Right lobe of liver (tissue), 6 donors: ENCODE results near the gene UAP1L1. TPM values are rescaled to one million over a fixed set of nuclear protein-coding genes. Genes with fewer than 3 reads are reported as not detected.

Experiments used
- ATAC-seq, 4 donors: fragments of 200-7000 bp; cut with Tn5 transposase; one replicate each; pipeline ENCODE4 v1.9.1; 2020; ENCODE audit warnings: mild to moderate bottlenecking in 4 of 4, moderate library complexity in 4 of 4
- DNase-seq, 3 donors: peaks; one replicate each; pipeline ENCODE4 v3.0.0-alpha.2; 2020
- H3K27ac ChIP-seq, 3 donors: fragments of 200-600 bp; one replicate each; pipeline ENCODE4 v1.8.0; 2022
- H3K27me3 ChIP-seq, 2 donors: fragments of 200-600 bp; one replicate each; pipeline ENCODE4 v1.8.0; 2022
- H3K36me3 ChIP-seq, 4 donors: fragments of 200-600 bp; sonication (generic) in 1 of 4; one replicate each; pipeline versions ENCODE4 v1.5.1 to v1.8.0; 2017 to 2022; ENCODE audit warnings: control low read depth in 1 of 4
- H3K4me1 ChIP-seq, 4 donors: fragments of 200-600 bp; sonication (generic) in 1 of 4; one replicate each; pipeline versions ENCODE4 v1.5.1 to v1.8.0; 2017 to 2022; ENCODE audit warnings: control low read depth in 1 of 4
- H3K4me3 ChIP-seq, 3 donors: fragments of 200-600 bp; one replicate each; pipeline ENCODE4 v1.8.0; 2022
- H3K9me3 ChIP-seq, 4 donors: fragments of 200-600 bp; sonication (generic) in 1 of 4; one replicate each; pipeline versions ENCODE4 v1.5.1 to v1.8.0; 2017 to 2022; ENCODE audit warnings: control low read depth in 1 of 4
- CTCF ChIP-seq, 4 donors: fragments of 200-600 bp in 3 of 4; fragments of 450-650 bp in 1 of 4; IDR thresholded peaks; one replicate each; pipeline versions ENCODE4 v1.5.1 to v1.8.0; 2016 to 2022; ENCODE audit warnings: antibody characterized with exemption in 4 of 4, mild to moderate bottlenecking in 2 of 4
- POLR2A ChIP-seq: fragments of 450-650 bp; IDR thresholded peaks from one replicate; pipeline ENCODE4 v1.6.1; 2017; ENCODE audit warnings: antibody characterized with exemption, mild to moderate bottlenecking
- WGBS: methylation state at CpG from one replicate; pipeline ENCODE4 v1.1.6; 2018; ENCODE audit warnings: low coverage, low lambda C conversion rate; ENCODE audit not compliant: insufficient coverage; ENCODE audit errors: missing lambda C conversion rate; 5-methylcytosine and 5-hydroxymethylcytosine counted together
- intact Hi-C, 2 donors: fragments of 100-400 bp; cut with DNase I; formaldehyde crosslinking; loops; one replicate each; pipeline versions ENCODE4 v1.11.2 to v1.14.1; 2022
- small RNA-seq, 2 experiments: library from RNA; depleted of rRNA; stranded (forward); fragments of <200 nt; gene quantifications; one replicate each; pipeline ENCODE3, GENCODE V24; 2016
- total RNA-seq, 6 experiments: library from RNA; depleted of rRNA in 2 of 6; stranded (reverse); fragments of >200 nt in 2 of 6; fragmentation: NEBNext Ultra II Directional in 3 of 6; extraction: Animal tissue kit (Norgen Biotek cat#: 25700) in 3 of 6; gene quantifications; one replicate each; pipeline versions ENCODE4 v1.1.0 to v1.2.4, GENCODE V29; 2016 to 2023
- donor health status: DM: no; HTN: yes; CAD: no.
- donor health status: DM: no; HTN: no; CAD: no.
- donor health status: DM: no; HTN: no; CAD: no.
- donor health status: DM: no; HTN: yes; CAD: no.
- donor health status: DM: no; HTN: yes; CAD: no.

UAP1L1 gene
- total RNA-seq, 6 experiments from 2014 or later: 1.3 to 4.9 (median 1.9) TPM

GRCh38 chr9:137129456-137130175 is 52.3 kb downstream of the UAP1L1 start:
- WGBS: no CpG with 5 or more reads among the region's 86 CpGs
- Histone ChIP-seq H3K27ac (peak overlapping the region in 2 of 3 donors; percentile 37 to 51), H3K27me3 (no peaks in the 10 kb centered on the region), H3K4me1 (peaks cover 0 to 15% (median 4%) of the 10 kb centered on the region in 4 donors), H3K36me3 (no peaks in the 10 kb centered on the region), H3K4me3 (peak overlapping the region; percentile 72 to 87 (median 82)), H3K9me3 (no peaks in the 10 kb centered on the region)
- peak; percentile 42 for TF ChIP-seq POLR2A
- TF ChIP-seq CTCF (IDR thresholded peaks at IDR 0.05): no peak
- intact Hi-C loops: no loop called here
- peak; percentile 98 to 99 (median 99) for ATAC-seq
- DNase-seq: peak; percentile 89 to 93 (median 90)

- no peak for ATAC-seq
- peak overlapping the region in 1 of 3 donors; percentile 37 for H3K27ac ChIP-seq
These were observed 52.9 kb downstream of the UAP1L1 start for GRCh38 chr9:137130176-137130755.

More at GRCh38 chr9:137130176-137130755, 52.9 kb downstream of the UAP1L1 start:
- peak overlapping the region; percentile 72 to 87 (median 82) for H3K4me3 ChIP-seq
- intact Hi-C loops: no loop called here
- TF ChIP-seq POLR2A (no peak), CTCF (IDR thresholded peaks at IDR 0.05) (no peak)
- H3K9me3 ChIP-seq: no peaks in the 10 kb centered on the region
- no peaks in the 10 kb centered on the region for H3K27me3 ChIP-seq
- 8% methylated on average over 15 of the region's 58 CpGs for WGBS
- H3K4me1 ChIP-seq: peaks cover 0 to 15% (median 4%) of the 10 kb centered on the region in 4 donors
- DNase-seq: no peak
- H3K36me3 ChIP-seq: no peaks in the 10 kb centered on the region

Small RNA genes within 50 kb of the gene (small RNA-seq; reads per million reads assigned to genes)
- gene RF00153: 0 to 0.10 reads per million in 2 experiments

Other genes starting within 250 kb of the UAP1L1 start
- gene AJM1, start 235.0 kb upstream of the UAP1L1 start, total RNA-seq: 1 to 10 TPM; 1.7 to 2.8 (median 2.6) TPM
- 10 to 100 TPM; 30.5 to 66.6 (median 49.3) TPM for gene PHPT1, start 228.1 kb upstream of the UAP1L1 start, total RNA-seq
- gene MAMDC4, start 225.2 kb upstream of the UAP1L1 start, total RNA-seq: 10 to 100 TPM in 4 of 6 experiments, 1 to 10 TPM in 2; 5.7 to 27.9 (median 22.5) TPM
- 100 to 1,000 TPM; 216 to 486 (median 227) TPM for gene EDF1, start 211.2 kb upstream of the UAP1L1 start, total RNA-seq
- 1 to 10 TPM; 5.8 to 8.8 (median 7.1) TPM for gene TRAF2, start 191.0 kb upstream of the UAP1L1 start, total RNA-seq
- gene FBXW5, start 132.8 kb upstream of the UAP1L1 start, total RNA-seq: 100 to 1,000 TPM in 3 of 6 experiments, 10 to 100 TPM in 3; 84.0 to 290 (median 97.4) TPM
- gene C8G, start 132.3 kb upstream of the UAP1L1 start, total RNA-seq: 100 to 1,000 TPM; 248 to 755 (median 453) TPM
- 10 to 100 TPM in 5 of 6 experiments, 1 to 10 TPM in 1; 2.7 to 36.4 (median 20.3) TPM for gene LCN12, start 125.2 kb upstream of the UAP1L1 start, total RNA-seq
- gene PTGDS, start 100.0 kb upstream of the UAP1L1 start, total RNA-seq: 10 to 100 TPM in 2 of 6 experiments, 1 to 10 TPM in 4; 4.3 to 21.9 (median 6.0) TPM
- not detected for gene LCNL1, start 94.5 kb upstream of the UAP1L1 start, total RNA-seq
- 10 to 100 TPM; 13.8 to 34.5 (median 23.3) TPM for gene PAXX, start 85.1 kb upstream of the UAP1L1 start, total RNA-seq
- gene CLIC3, start 80.9 kb upstream of the UAP1L1 start, total RNA-seq: under 1 TPM in 2 of 6 experiments, not detected in 4; 0.37 to 0.51 TPM
- 10 to 100 TPM; 23.7 to 49.2 (median 34.2) TPM for gene ABCA2, start 49.3 kb upstream of the UAP1L1 start, total RNA-seq
- under 1 TPM in 2 of 6 experiments, not detected in 4; 0.12 to 0.13 TPM for gene FUT7, start 45.4 kb upstream of the UAP1L1 start, total RNA-seq
- gene NPDC1, start 31.3 kb upstream of the UAP1L1 start, total RNA-seq: 10 to 100 TPM in 5 of 6 experiments, 1 to 10 TPM in 1; 9.3 to 14.9 (median 12.2) TPM
- gene ENTPD2, start 23.5 kb upstream of the UAP1L1 start, total RNA-seq: 1 to 10 TPM in 2 of 6 experiments, under 1 TPM in 4; 0.50 to 2.1 (median 0.80) TPM
- gene SAPCD2, start 7.0 kb upstream of the UAP1L1 start, total RNA-seq: under 1 TPM in 5 of 6 experiments, not detected in 1; 0.05 to 0.43 (median 0.22) TPM
- 10 to 100 TPM; 24.0 to 39.1 (median 28.8) TPM for gene MAN1B1, start 9.5 kb downstream of the UAP1L1 start, total RNA-seq
- gene DPP7, start 37.2 kb downstream of the UAP1L1 start, total RNA-seq: 10 to 100 TPM; 62.2 to 86.2 (median 66.2) TPM
- gene GRIN1, start 61.6 kb downstream of the UAP1L1 start, total RNA-seq: not detected
- gene LRRC26, start 92.5 kb downstream of the UAP1L1 start, total RNA-seq: under 1 TPM in 2 of 6 experiments, not detected in 4; 0.17 to 0.18 TPM
- gene TMEM210, start 94.5 kb downstream of the UAP1L1 start, total RNA-seq: not detected
- 10 to 100 TPM; 16.1 to 36.5 (median 27.9) TPM for gene ANAPC2, start 111.0 kb downstream of the UAP1L1 start, total RNA-seq
- 10 to 100 TPM; 21.5 to 53.3 (median 25.5) TPM for gene SSNA1, start 111.2 kb downstream of the UAP1L1 start, total RNA-seq
- gene TPRN, start 123.2 kb downstream of the UAP1L1 start, total RNA-seq: 10 to 100 TPM; 12.1 to 28.9 (median 18.1) TPM
- gene TMEM203, start 128.1 kb downstream of the UAP1L1 start, total RNA-seq: 10 to 100 TPM; 17.7 to 28.0 (median 23.9) TPM
- gene NDOR1, start 128.2 kb downstream of the UAP1L1 start, total RNA-seq: 1 to 10 TPM; 4.7 to 9.6 (median 7.4) TPM
- 10 to 100 TPM in 1 of 6 experiments, 1 to 10 TPM in 5; 3.5 to 12.2 (median 4.5) TPM for gene RNF208, start 144.7 kb downstream of the UAP1L1 start, total RNA-seq
- 1 to 10 TPM in 1 of 6 experiments, under 1 TPM in 4, not detected in 1; 0.20 to 1.2 (median 0.31) TPM for gene CYSRT1, start 147.7 kb downstream of the UAP1L1 start, total RNA-seq
- not detected for gene RNF224, start 150.0 kb downstream of the UAP1L1 start, total RNA-seq
- not detected for gene SLC34A3, start 153.4 kb downstream of the UAP1L1 start, total RNA-seq
- gene TUBB4B, start 163.8 kb downstream of the UAP1L1 start, total RNA-seq: 100 to 1,000 TPM in 5 of 6 experiments, 10 to 100 TPM in 1; 88.4 to 274 (median 124) TPM
- not detected for gene STPG3, start 173.8 kb downstream of the UAP1L1 start, total RNA-seq
- gene NELFB, start 177.8 kb downstream of the UAP1L1 start, total RNA-seq: 10 to 100 TPM; 15.6 to 21.6 (median 20.1) TPM
- 1 to 10 TPM; 2.2 to 4.9 (median 3.7) TPM for gene TOR4A, start 200.2 kb downstream of the UAP1L1 start, total RNA-seq
- gene NRARP, start 224.8 kb downstream of the UAP1L1 start, total RNA-seq: 1 to 10 TPM in 3 of 6 experiments, under 1 TPM in 3; 0.57 to 2.3 (median 0.98) TPM